ENCODE data around the gene SRP19.

- no peak for TF ChIP-seq EP300 (IDR thresholded peaks at IDR 0.05; ENCODE audit: borderline replicate concordance in 1 of 2, control insufficient read depth in 1 of 2, low read depth in 2 of 2, low read length in 2 of 2)
- no peak for TF ChIP-seq POLR2AphosphoS5 (IDR thresholded peaks at IDR 0.05; ENCODE audit: low read length)
- TF ChIP-seq MYC (IDR thresholded peaks at IDR 0.05; ENCODE audit: insufficient read depth, insufficient read length, insufficient replicate concordance, low read length, severe bottlenecking) = no peak
- no peak for TF ChIP-seq CTCF (IDR thresholded peaks at IDR 0.05 in 2 of 3, conservative IDR thresholded peaks at IDR 0.05 in 1 of 3; ENCODE audit: control insufficient read depth in 2 of 3, extremely low read depth in 1 of 3, insufficient read depth in 1 of 3, low read depth in 3 of 3, low read length in 3 of 3)
- no peak for TF ChIP-seq SRF (IDR thresholded peaks at IDR 0.05; ENCODE audit: low read depth in 2 of 2, low read length in 2 of 2)
- no peak for TF ChIP-seq ASH2L (IDR thresholded peaks at IDR 0.05; ENCODE audit: borderline replicate concordance, low read depth)
- no peak for TF ChIP-seq MLLT1 (IDR thresholded peaks at IDR 0.05)
Measured at GRCh38 chr5:112830378-112830777, 30.7 kb upstream of the SRP19 start.

All from GM12878 (cell line).